Measurements from ENCODE around the gene FYN. TPM values are rescaled to one million over a fixed set of nuclear protein-coding genes. Genes with fewer than 3 reads are reported as not detected.

FYN gene
- total RNA-seq, 1 donor: 207 TPM

DNA sequence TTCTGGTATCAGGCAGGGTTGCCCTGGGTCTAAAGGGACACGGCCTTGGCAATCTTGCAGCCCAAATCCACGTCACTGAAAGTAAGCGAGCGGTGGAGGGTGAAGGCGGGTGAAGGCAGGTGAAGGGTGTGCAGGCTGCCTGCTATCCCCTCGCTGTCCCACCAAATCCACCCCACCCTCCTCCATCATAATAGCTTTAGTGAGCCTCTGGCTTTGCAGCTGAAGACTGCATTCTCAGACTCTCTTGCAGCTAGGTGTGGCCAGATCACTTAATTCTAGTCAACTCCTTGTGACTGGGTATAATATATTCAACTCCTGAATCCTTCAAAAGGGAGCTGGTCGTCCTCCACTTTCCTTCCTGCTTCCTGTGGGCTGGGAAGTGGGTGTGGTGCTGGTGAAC lies 140.9 kb downstream of the FYN start:
- Histone ChIP-seq H3K4me1 (ENCODE audit: insufficient read depth, low read length) (peaks cover 64% of the 10 kb centered on the region), H3K4me3 (ENCODE audit: low read length) (no peak overlapping the region), H3K27me3 (ENCODE audit: insufficient read depth, low read length) (no peaks in the 10 kb centered on the region), H3K9me3 (ENCODE audit: low read depth, low read length) (no peaks in the 10 kb centered on the region)

DNA sequence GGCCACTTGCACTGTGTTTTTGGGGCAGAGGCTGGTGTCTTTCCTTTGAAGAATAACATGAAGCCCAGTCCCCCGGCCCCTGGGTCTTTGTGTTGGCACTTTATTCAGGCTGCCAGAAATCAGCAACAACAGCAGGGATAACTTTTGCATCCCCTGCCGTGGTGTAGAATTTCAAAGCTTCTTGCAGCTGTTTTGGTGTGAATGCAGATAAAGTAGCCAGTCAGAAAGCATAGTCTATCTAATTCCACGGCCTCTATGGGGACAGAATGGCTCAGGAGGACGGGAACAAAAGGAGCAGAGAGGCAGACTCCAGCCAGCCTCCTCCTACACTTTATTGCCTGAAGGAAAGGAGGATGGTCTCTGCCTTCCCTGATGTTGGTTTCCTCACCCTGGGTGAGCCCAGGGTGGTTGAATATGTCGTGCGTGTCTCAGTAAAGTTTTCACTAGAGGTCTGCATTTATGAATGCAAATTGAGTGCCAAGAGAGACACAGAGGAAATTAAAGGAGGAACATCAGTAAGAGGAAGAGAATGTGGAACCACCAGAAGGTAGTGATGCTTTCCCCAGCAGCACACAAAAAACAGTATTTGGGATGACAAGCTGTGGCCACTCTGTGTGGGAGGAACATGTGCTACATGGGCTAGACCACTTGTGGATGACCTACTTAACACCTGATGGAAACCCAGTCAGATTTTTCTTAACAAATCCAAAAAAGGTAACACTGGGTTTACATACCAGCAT lies 141.6 kb downstream of the FYN start:
- H3K27me3 ChIP-seq (ENCODE audit: insufficient read depth, low read length): no peaks in the 10 kb centered on the region
- no peak overlapping the region for H3K4me3 ChIP-seq (ENCODE audit: low read length)
- H3K9me3 ChIP-seq (ENCODE audit: low read depth, low read length): no peaks in the 10 kb centered on the region
- H3K4me1 ChIP-seq (ENCODE audit: insufficient read depth, low read length): peaks cover 60% of the 10 kb centered on the region

DNA sequence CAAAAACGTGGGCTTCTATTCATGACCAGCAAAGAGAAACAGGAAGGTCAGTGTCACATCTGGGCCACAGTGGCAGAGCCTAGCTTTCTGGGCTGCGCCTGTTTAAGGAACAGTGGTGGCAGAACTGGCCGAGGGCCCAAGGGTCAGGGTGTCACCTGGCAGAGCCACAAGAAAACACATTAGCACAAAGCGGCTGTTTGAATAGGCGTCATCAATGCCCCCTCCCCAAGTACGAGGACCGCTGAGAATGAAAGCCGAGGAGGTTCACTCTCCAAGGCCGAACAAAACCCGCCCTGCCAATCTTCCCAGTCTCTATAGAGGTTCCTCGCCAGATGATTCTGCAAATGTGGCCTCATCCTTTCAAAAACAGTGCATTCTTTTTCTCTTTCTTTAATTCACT lies 142.4 kb downstream of the FYN start:
- Histone ChIP-seq H3K9me3 (ENCODE audit: low read depth, low read length) (no peaks in the 10 kb centered on the region), H3K27me3 (ENCODE audit: insufficient read depth, low read length) (no peaks in the 10 kb centered on the region), H3K4me1 (ENCODE audit: insufficient read depth, low read length) (peaks cover 54% of the 10 kb centered on the region), H3K4me3 (ENCODE audit: low read length) (no peak overlapping the region)

DNA sequence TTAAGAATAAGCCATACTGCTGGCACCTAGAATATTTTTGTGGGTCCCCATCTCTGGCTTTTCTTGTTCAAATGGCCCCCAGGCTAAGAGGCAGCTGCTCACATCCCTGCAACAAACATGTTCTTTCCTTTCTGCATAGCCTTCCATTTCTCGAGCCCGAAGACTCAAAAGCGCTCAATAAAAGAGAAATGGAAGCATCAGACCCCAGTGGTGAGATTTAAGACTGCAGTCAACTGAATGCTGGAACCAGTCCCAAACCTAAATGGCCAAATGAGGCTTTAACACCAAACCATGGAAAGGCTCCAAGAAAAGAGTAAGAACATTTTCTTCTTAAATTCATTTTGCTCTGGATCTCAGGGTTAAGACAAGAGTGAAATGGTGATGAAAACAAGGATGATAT lies 145.4 kb downstream of the FYN start:
- no peak overlapping the region for H3K4me3 ChIP-seq (ENCODE audit: low read length)
- peaks cover 62% of the 10 kb centered on the region for H3K4me1 ChIP-seq (ENCODE audit: insufficient read depth, low read length)
- no peaks in the 10 kb centered on the region for H3K9me3 ChIP-seq (ENCODE audit: low read depth, low read length)
- H3K27me3 ChIP-seq (ENCODE audit: insufficient read depth, low read length): no peaks in the 10 kb centered on the region

DNA sequence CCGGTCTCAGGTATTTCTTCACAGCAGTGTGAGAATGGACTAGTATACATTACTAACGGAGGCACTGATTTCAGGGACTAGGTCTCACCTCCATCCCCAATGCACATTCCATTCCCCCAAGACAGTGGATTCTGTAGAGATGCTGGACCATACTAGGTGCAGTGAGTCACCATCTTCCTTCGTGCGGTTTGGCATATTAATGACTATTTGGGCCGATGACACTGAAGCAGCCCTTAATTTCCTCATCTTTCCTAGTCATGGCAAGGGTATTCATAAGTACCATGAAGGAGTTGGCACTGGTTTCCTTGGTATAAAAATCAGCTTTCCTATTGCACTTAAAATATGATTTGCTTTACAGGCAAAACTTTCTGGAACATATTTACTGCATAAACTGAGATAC lies 146.2 kb downstream of the FYN start:
- no peak overlapping the region for H3K4me3 ChIP-seq (ENCODE audit: low read length)
- no peaks in the 10 kb centered on the region for H3K9me3 ChIP-seq (ENCODE audit: low read depth, low read length)
- H3K27me3 ChIP-seq (ENCODE audit: insufficient read depth, low read length): no peaks in the 10 kb centered on the region
- H3K4me1 ChIP-seq (ENCODE audit: insufficient read depth, low read length): peaks cover 62% of the 10 kb centered on the region

DNA sequence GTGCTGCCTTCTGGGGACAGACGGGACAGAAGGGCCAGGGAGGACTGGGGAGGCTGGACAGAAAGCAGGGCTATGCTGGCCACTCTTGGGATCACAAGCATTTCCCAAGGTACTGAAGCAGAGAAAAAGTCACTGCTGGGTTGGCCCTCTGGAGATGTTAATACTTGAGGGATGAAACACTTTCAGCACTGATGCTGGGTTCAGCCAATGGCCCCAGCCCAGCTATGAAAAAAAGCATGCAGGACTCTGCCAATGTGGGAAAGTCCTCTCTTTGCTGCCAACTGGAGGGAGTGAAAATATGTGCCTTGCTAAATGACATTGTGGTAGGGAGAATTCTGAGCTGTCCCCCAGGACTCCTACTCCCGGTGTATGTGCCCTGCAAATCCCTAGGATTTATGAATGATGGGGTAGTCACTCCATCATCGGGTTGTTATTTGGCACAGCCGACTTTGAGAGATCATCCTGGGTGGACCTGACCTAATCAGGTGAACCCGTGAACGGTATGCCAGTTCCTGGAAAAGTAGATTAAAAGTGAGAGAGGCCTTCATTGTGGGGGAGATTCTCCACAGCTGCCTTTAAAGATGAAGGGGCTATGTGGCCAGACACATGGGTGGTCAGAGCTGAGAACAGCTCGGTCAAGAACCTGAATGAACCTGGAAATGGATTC lies 147.7 kb downstream of the FYN start:
- no peak overlapping the region for H3K4me3 ChIP-seq (ENCODE audit: low read length)
- no peaks in the 10 kb centered on the region for H3K27me3 ChIP-seq (ENCODE audit: insufficient read depth, low read length)
- H3K4me1 ChIP-seq (ENCODE audit: insufficient read depth, low read length): peaks cover 54% of the 10 kb centered on the region
- no peaks in the 10 kb centered on the region for H3K9me3 ChIP-seq (ENCODE audit: low read depth, low read length)

DNA sequence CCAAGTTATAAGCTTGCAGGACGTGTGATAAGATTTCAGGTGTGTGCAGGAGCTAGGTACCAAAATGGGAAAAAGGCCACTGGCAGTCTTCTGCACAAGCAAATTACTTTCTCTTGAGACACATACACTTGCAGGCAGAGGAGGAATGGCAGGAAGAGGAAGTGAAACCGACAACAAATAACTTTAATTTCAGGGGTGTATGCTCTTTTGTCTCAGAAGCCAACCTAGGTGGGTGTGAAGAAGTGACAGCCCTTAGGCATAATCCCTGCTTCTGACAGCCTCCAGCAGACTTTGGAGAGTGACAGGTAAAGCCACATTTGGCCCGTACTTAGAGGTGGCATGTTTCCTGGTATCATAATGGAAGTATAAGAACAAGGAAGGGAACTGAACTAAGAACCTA lies 148.7 kb downstream of the FYN start:
- peaks cover 46% of the 10 kb centered on the region for H3K4me1 ChIP-seq (ENCODE audit: insufficient read depth, low read length)
- H3K9me3 ChIP-seq (ENCODE audit: low read depth, low read length): no peaks in the 10 kb centered on the region
- no peaks in the 10 kb centered on the region for H3K27me3 ChIP-seq (ENCODE audit: insufficient read depth, low read length)
- H3K4me3 ChIP-seq (ENCODE audit: low read length): no peak overlapping the region

DNA sequence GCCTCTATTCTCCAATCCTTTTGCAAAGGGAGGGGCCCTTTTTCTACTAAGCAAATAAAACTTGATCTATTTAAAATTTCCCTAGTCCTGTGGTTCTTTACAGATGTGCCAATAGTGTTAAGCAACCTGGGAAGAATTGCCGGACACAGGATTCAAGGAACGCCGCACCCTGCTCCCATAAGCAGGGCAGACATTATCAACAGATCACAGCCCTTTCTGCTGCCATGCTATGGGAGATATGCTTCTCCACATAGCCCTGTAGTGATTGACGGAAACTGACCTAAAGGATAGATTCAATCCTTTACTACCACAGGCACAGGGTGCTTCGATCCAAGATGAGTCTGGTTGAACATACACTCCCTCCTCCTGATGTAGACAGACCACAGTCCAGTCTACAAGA lies 149.2 kb downstream of the FYN start:
- no peaks in the 10 kb centered on the region for H3K27me3 ChIP-seq (ENCODE audit: insufficient read depth, low read length)
- no peaks in the 10 kb centered on the region for H3K9me3 ChIP-seq (ENCODE audit: low read depth, low read length)
- H3K4me1 ChIP-seq (ENCODE audit: insufficient read depth, low read length): peaks cover 46% of the 10 kb centered on the region
- no peak overlapping the region for H3K4me3 ChIP-seq (ENCODE audit: low read length)

DNA sequence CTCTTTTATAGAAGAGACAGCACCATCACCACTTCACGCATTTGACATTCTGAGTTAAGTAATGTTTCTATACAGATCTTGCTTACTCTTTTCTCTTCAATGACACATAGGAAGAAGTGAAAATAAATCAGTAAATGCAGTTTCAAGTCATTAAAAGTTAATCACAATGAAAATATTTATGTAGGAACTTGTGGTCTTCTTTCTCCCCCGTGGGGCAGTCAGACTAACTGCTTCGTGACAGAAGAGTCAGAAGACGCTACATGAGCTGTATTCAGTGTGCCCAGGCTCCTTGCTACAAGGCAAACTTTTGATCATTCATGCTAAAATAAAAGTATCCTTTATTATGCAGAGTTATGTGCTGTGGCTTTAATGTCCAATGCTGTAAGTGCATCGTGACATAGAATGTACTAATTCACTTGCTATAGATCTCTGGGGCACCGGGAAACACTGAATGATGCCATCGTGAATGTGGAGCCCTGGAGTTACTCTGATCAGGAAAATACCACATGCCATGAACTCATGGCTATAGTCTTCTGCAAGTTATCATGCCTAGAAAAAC lies 149.8 kb downstream of the FYN start:
- Histone ChIP-seq H3K9me3 (ENCODE audit: low read depth, low read length) (no peaks in the 10 kb centered on the region), H3K4me1 (ENCODE audit: insufficient read depth, low read length) (peaks cover 46% of the 10 kb centered on the region), H3K27me3 (ENCODE audit: insufficient read depth, low read length) (no peaks in the 10 kb centered on the region), H3K4me3 (ENCODE audit: low read length) (no peak overlapping the region)

DNA sequence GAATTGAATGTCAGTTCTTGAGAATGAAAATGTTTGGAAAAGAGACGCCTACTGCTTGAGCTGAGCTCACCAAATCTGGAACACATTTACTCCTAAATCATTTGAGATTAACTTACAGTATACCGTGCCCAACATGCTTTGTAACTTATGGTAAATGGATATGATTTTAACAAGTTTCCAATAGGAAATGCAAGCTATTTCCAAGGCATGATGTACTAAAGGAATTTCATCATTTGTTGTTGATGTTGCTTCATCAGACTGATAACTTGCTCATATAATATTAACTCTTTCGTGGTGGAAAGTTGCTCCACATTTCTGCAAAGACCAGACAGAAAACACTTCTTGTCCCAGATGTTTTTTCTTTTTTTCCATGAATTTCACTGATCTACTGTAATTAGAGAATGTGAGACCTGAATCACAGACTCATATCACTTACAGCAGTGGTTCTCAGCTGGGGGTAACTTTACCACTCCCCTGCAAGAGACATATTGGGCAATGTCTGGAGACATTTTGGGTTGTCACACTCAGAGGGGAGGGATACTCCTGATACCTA lies 151.0 kb downstream of the FYN start:
- Histone ChIP-seq H3K4me3 (ENCODE audit: low read length) (no peak overlapping the region), H3K9me3 (ENCODE audit: low read depth, low read length) (no peaks in the 10 kb centered on the region), H3K4me1 (ENCODE audit: insufficient read depth, low read length) (peaks cover 46% of the 10 kb centered on the region), H3K27me3 (ENCODE audit: insufficient read depth, low read length) (no peaks in the 10 kb centered on the region)

DNA sequence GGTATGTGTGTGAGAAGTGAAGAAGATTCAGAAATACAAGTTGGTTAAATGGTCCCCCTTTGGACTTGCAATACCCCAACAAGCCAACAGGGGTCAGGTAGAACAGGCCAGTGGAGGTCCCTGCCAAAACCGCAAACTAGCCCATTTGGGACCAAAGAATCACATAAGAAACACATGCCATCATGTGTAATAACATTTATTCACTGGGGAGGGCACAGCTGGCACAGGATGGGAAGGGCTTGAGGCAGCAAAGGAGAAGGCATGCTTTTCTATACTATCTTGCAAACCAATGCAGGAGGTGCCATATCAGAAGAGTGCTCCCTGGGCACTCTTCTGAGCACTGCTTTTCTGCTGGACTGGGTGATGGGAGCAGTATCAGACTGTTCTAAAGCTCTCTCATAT lies 151.5 kb downstream of the FYN start:
- no peaks in the 10 kb centered on the region for H3K9me3 ChIP-seq (ENCODE audit: low read depth, low read length)
- peaks cover 46% of the 10 kb centered on the region for H3K4me1 ChIP-seq (ENCODE audit: insufficient read depth, low read length)
- no peak overlapping the region for H3K4me3 ChIP-seq (ENCODE audit: low read length)
- no peaks in the 10 kb centered on the region for H3K27me3 ChIP-seq (ENCODE audit: insufficient read depth, low read length)

DNA sequence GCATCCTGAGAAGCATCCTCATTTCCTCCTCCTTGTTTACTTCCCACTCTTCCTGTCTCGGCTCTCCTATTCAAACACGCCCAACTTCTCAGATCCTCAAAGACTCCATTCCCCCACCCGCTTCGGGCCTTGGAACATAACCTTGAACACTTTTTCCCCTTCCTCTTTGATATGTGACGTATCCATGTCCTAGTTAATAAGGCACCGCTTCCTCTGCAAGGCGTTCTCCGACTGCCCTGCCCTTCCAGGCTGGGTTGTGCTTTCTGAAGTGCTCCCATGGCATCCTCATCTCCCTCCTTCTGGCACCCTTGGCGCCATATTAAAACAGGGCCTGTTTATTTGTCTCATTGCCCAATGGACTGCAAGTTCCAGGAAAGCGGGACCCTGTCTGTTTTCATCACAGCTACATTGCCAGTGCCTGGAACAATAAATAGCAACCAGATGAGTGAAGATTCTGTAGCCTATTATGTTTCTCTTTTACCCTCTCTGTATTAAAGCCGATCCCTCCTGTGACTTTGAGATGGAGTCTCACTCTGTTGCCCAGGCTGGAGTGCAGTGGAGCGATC lies 152.2 kb downstream of the FYN start:
- no peaks in the 10 kb centered on the region for H3K9me3 ChIP-seq (ENCODE audit: low read depth, low read length)
- H3K4me3 ChIP-seq (ENCODE audit: low read length): no peak overlapping the region
- H3K27me3 ChIP-seq (ENCODE audit: insufficient read depth, low read length): no peaks in the 10 kb centered on the region
- peaks cover 46% of the 10 kb centered on the region for H3K4me1 ChIP-seq (ENCODE audit: insufficient read depth, low read length)

DNA sequence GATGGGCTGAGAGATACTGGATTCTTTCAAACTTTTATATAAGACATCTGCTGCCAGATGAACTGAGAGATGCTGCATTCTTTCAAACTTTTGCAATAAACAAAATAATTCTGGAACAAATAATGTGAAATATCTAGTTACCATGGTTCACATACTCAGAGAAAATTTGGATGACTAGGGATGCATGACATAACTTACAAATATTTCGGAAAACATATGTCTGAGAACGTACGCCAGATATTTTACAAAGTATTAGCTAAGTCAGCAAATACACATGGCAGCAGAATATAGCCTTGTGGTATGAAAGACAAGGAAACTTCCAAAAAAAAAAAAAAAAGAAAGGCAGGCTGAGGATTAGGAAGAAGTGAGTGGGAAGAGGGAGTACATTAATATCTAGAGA lies 154.3 kb downstream of the FYN start:
- Histone ChIP-seq H3K9me3 (ENCODE audit: low read depth, low read length) (no peaks in the 10 kb centered on the region), H3K4me1 (ENCODE audit: insufficient read depth, low read length) (peaks cover 40% of the 10 kb centered on the region), H3K4me3 (ENCODE audit: low read length) (no peak overlapping the region), H3K27me3 (ENCODE audit: insufficient read depth, low read length) (no peaks in the 10 kb centered on the region)

DNA sequence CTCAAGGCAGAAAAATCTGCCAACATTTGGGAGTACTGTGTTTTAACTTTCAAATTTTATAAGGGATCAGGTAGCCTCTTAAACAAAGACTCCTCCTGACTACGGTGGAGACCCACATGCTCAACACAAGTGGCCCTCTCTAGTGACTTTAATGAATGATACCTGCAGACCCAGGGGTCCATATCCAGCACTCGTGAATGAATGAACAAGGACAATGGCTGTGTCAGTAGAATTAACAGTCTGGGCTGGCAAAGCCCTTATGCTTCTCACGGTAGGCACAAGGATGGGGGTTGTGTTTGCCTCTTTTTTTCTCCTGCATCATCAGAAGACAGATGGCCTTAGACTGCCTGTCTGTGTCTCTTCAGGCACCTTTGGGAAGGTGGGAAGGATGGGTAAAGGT lies 154.9 kb downstream of the FYN start:
- no peaks in the 10 kb centered on the region for H3K9me3 ChIP-seq (ENCODE audit: low read depth, low read length)
- no peak overlapping the region for H3K4me3 ChIP-seq (ENCODE audit: low read length)
- H3K4me1 ChIP-seq (ENCODE audit: insufficient read depth, low read length): peaks cover 40% of the 10 kb centered on the region
- no peaks in the 10 kb centered on the region for H3K27me3 ChIP-seq (ENCODE audit: insufficient read depth, low read length)

DNA sequence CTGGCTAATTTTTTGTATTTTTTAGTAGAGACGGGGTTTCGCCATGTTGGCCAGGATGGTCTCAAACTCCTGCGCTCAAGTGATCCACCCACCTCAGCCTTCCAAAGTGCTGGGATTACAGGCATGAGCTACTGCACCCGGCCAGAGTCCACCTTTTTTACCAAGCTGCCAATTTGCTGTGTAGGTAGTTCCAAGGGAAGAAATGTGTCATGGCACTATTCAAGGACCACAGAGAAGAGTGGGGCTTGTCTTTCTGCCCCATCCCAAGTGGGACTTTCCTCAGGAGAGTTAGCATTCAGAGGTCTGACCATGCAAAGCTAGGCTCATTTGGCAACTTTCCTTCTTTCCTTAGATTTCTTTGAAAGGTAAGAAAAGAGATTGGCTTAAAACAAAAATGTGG lies 155.6 kb downstream of the FYN start:
- no peak overlapping the region for H3K4me3 ChIP-seq (ENCODE audit: low read length)

More for the DNA sequence above, 155.6 kb downstream of the FYN start:
- Histone ChIP-seq H3K4me1 (ENCODE audit: insufficient read depth, low read length) (peaks cover 34% of the 10 kb centered on the region), H3K27me3 (ENCODE audit: insufficient read depth, low read length) (no peaks in the 10 kb centered on the region), H3K9me3 (ENCODE audit: low read depth, low read length) (no peaks in the 10 kb centered on the region)

Measured in mononuclear cell (primary cell).